Psoas muscle (tissue), 8 donors: ENCODE data around the gene PIP5KL1. TPM values are rescaled to one million over a fixed set of nuclear protein-coding genes. Genes with fewer than 3 reads are reported as not detected.

Experiments used
- ATAC-seq, 4 donors: fragments of 200-7000 bp; cut with Tn5 transposase; one replicate each; pipeline ENCODE4 v1.9.1; 2020; ENCODE audit warnings: moderate library complexity in 3 of 4, mild to moderate bottlenecking in 2 of 4
- DNase-seq, 2 donors: peaks; one replicate each; pipeline ENCODE4 v3.0.0-alpha.2; 2020
- H3K27ac ChIP-seq: fragments of 200-600 bp; one replicate; pipeline ENCODE4 v1.8.0; 2022
- H3K27me3 ChIP-seq, 3 donors: fragments of 200-600 bp in 1 of 3; one replicate each; pipeline versions ENCODE4 v1.6.1 to v1.8.0; 2013 to 2022; ENCODE audit warnings: low read length in 2 of 3, mild to moderate bottlenecking in 2 of 3, moderate library complexity in 1 of 3; ENCODE audit not compliant: insufficient read depth in 3 of 3
- H3K36me3 ChIP-seq, 2 donors: fragments of 200-600 bp in 1 of 2; one replicate each; pipeline versions ENCODE4 v1.6.1 to v1.8.0; 2013 to 2022; ENCODE audit warnings: low read depth in 1 of 2, mild to moderate bottlenecking in 1 of 2, moderate library complexity in 1 of 2; ENCODE audit not compliant: insufficient read depth in 1 of 2
- H3K4me1 ChIP-seq: fragments of 200-600 bp; one replicate; pipeline ENCODE4 v1.8.0; 2022
- H3K4me3 ChIP-seq: fragments of 200-600 bp; one replicate; pipeline ENCODE4 v1.8.0; 2022; ENCODE audit warnings: mild to moderate bottlenecking
- H3K9me3 ChIP-seq: fragments of 200-600 bp; one replicate; pipeline ENCODE4 v1.8.0; 2022
- WGBS, 3 donors: extraction: QIAGEN DNeasy Blood & Tissue Kit; methylation state at CpG; one replicate each; pipeline versions ENCODE4 v1.1.6 to v1.1.7; 2013; 5-methylcytosine and 5-hydroxymethylcytosine counted together
- intact Hi-C, 2 donors: fragments of 100-400 bp; cut with DNase I; formaldehyde crosslinking; loops; one replicate each; pipeline versions ENCODE4 v1.11.0 to v1.14.2; 2022
- polyA plus RNA-seq, 3 donors: library from polyadenylated mRNA; stranded (reverse); fragments of 200-250 nt; gene quantifications; one replicate each; pipeline ENCODE4 v1.2.3, GENCODE V29; 2013
- total RNA-seq, 4 donors: library from RNA; stranded (reverse); fragmentation: NEBNext Ultra II Directional in 2 of 4; extraction: Animal tissue kit (Norgen Biotek cat#: 25700) in 2 of 4; gene quantifications; one replicate each; pipeline versions ENCODE4 v1.2.1 to v1.2.4, GENCODE V29; 2021 to 2023
- TF ChIP-seq, protein P1 (sequence below): fragments of 200-600 bp; IDR thresholded peaks from one replicate; pipeline ENCODE4 v1.8.0; 2022; ENCODE audit warnings: antibody characterized with exemption
- donor health status: healthy with polysubstance abuse.
- donor health status: DM: no; HTN: no; CAD: no; lungs with moderate emphysema.
- donor health status: Bipolar disorder and iron deficiency.
- donor health status: healthy.
- donor health status: DM: yes; HTN: yes; CAD: no.
- donor health status: DM: no; HTN: no; CAD: no.
- donor health status: DM: no; HTN: no; CAD: no.
- donor health status: DM: yes; HTN: yes; CAD: no.

The PIP5KL1 gene
- total and polyA plus RNA-seq, 7 donors, result 0.05 to 0.44 (median 0.26) TPM; not detected in 3

DNA sequence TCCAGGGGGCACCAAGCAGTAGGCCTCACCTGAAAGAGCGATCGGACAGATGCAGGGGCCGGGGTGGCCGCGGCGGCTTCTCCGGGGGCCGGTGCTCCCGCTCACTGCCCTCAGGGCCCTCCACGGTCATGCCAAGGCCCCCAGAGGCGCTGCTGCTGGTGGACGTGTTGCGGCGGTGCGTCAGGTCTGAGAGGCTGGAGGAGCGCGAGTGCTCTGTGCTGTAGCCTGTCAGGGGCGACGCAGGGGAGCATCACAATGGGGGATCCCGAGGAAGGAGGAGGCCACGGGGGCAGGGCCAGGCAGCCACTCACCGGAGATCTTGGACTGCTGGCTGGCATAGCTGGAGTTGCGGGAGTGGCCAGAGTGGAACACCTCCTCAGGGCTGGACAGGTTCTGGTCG is 14.8 kb upstream of the PIP5KL1 start:
- H3K27ac ChIP-seq, result no peak overlapping the region
- no peaks in the 10 kb centered on the region for H3K9me3 ChIP-seq
- H3K4me3 ChIP-seq, result no peak overlapping the region
- peaks cover 7% of the 10 kb centered on the region for H3K4me1 ChIP-seq
- intact Hi-C loops, result loop anchor here in 1 of 2 donors (2.0 to 10.0 kb wide), 2 partner anchors 89 to 169 kb away; no protein-coding TSS in a partner anchor
- H3K36me3 ChIP-seq, result peaks cover 0 to 24% of the 10 kb centered on the region in 2 donors
- DNase-seq (no peak), ATAC-seq (no peak)
- TF ChIP-seq, protein P1, sequence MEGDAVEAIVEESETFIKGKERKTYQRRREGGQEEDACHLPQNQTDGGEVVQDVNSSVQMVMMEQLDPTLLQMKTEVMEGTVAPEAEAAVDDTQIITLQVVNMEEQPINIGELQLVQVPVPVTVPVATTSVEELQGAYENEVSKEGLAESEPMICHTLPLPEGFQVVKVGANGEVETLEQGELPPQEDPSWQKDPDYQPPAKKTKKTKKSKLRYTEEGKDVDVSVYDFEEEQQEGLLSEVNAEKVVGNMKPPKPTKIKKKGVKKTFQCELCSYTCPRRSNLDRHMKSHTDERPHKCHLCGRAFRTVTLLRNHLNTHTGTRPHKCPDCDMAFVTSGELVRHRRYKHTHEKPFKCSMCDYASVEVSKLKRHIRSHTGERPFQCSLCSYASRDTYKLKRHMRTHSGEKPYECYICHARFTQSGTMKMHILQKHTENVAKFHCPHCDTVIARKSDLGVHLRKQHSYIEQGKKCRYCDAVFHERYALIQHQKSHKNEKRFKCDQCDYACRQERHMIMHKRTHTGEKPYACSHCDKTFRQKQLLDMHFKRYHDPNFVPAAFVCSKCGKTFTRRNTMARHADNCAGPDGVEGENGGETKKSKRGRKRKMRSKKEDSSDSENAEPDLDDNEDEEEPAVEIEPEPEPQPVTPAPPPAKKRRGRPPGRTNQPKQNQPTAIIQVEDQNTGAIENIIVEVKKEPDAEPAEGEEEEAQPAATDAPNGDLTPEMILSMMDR, result no peak
- WGBS, 3 donors, result 93 to 94% (median 93%) methylated on average over 24 of the region's 24 CpGs
- H3K27me3 ChIP-seq, result no peaks in the 10 kb centered on the region

DNA sequence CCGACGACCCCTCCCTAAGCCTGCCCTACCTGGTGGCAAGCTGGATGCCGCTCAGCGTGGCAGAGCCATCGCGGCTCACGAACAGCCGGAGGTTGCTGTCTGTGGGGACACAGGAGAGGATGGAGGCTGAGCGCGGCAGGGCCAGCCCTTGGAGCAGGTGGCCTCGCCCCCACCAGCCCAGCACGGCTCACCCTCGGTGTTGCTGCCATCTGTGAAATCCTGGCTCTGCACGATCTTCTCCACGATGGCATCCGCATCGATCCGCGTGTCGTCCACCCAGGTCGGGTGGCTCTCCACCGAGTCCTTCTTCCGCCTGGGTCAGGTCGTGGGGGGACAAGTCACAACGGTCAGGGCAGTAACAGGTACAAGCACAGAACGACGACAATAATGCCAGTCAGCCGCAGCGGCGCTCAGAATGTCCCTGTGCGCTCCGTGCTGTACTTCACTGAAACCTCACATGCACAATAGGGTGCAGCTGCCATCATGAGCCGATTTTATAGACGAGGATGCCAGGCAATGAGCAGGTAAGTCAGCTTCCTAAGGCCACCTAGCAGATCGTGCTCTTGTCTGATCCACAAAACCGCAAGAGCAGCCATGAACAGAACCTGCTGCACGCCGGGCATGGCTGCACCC is 14.1 kb upstream of the PIP5KL1 start:
- 91 to 93% (median 92%) methylated on average over 38 of the region's 38 CpGs for WGBS, 3 donors
- ATAC-seq (no peak), DNase-seq (no peak)
- H3K9me3 ChIP-seq, result no peaks in the 10 kb centered on the region
- intact Hi-C loops, result loop anchor here (2.0 to 10.0 kb wide), 3 partner anchors 90 to 173 kb away; no protein-coding TSS in a partner anchor
- TF ChIP-seq, protein P1, result no peak
- H3K36me3 ChIP-seq, result peaks cover 0 to 24% of the 10 kb centered on the region in 2 donors
- peaks cover 2% of the 10 kb centered on the region for H3K4me1 ChIP-seq
- no peak overlapping the region for H3K4me3 ChIP-seq
- no peaks in the 10 kb centered on the region for H3K27me3 ChIP-seq
- no peak overlapping the region for H3K27ac ChIP-seq

DNA sequence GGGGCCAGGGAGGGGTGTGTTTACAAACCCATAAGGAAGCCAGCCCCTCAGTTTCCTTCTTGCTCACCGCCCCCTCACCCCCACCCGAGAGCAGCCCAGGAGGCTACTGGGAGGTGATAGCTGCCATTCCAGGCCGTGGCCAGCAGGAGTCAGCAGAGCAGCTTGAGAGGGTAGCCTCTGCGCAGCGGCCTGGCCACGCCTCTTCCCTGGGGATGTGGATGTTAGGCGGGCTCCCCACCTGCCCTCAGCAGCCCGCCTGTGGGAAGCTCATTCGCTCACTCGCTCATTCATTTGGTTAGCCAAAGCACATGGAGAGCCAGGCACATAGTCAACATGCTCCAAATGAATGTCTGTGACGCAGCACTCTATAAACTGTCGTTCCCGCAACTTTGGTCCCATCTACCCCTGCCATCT is 13.2 kb upstream of the PIP5KL1 start:
- H3K36me3 ChIP-seq, result peaks cover 0 to 24% of the 10 kb centered on the region in 2 donors
- H3K27ac ChIP-seq, result no peak overlapping the region
- 51 to 65% (median 55%) methylated on average over 12 to 13 of the region's 13 CpGs for WGBS, 3 donors
- H3K4me3 ChIP-seq, result no peak overlapping the region
- intact Hi-C loops, result loop anchor here (1.0 to 10.0 kb wide), 4 partner anchors 91 to 174 kb away; no protein-coding TSS in a partner anchor
- H3K4me1 ChIP-seq, result peaks cover 2% of the 10 kb centered on the region
- DNase-seq (peak; percentile 85 to 91), ATAC-seq (peak; percentile 75 to 85 (median 78))
- no peaks in the 10 kb centered on the region for H3K27me3 ChIP-seq
- TF ChIP-seq, protein P1, result peak; percentile 75
- no peaks in the 10 kb centered on the region for H3K9me3 ChIP-seq

DNA sequence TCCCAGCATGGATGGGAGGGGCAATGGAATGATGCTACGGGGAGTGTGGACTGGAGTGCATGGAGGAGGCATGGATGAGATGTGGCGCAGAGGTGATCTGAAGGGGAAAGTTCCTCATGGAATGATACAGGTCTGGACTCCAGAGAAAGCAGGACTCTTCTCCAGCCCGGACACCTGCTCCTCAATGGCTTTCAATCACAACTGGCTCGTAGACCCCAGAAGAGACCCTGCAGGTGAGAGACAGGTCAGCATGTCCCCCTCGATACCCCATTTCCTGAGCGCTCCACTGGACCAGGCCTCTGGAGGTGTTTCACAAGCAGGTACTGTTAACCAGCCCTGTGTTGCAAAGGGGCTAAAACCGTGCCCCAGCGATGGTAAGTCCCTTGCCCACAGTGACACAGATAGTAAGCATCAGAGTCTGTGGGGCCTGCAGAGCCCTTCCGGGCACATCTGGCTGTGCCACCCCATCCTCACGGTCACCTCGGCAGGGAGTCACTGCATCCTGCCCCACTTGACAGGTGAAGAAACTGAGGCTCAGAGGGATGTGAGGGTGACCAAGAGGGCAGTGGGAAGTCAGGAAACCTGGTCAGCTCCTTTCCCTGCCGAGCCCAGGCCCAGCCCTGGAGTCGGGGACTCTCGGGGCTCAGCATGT is 12.6 kb upstream of the PIP5KL1 start:
- Histone ChIP-seq H3K27ac (no peak overlapping the region), H3K4me3 (no peak overlapping the region), H3K4me1 (peaks cover 2% of the 10 kb centered on the region), H3K9me3 (no peaks in the 10 kb centered on the region), H3K27me3 (no peaks in the 10 kb centered on the region), H3K36me3 (peaks cover 0 to 24% of the 10 kb centered on the region in 2 donors)
- ATAC-seq (peak in 1 of 4 donors; percentile 0), DNase-seq (no peak)
- 75 to 89% (median 82%) methylated on average over 14 of the region's 14 CpGs for WGBS, 3 donors
- TF ChIP-seq, protein P1, result no peak
- intact Hi-C loops, result loop anchor here (1.0 to 10.0 kb wide), 3 partner anchors 91 to 174 kb away; no protein-coding TSS in a partner anchor
